K562 (cell line): Measurements from ENCODE around the gene EPS8. TPM values are rescaled to one million over a fixed set of nuclear protein-coding genes. Genes with fewer than 3 reads are reported as not detected.

Experiments used
- ATAC-seq: fragments of 200-7000 bp; cut with Tn5 transposase; 3 replicates; pipeline ENCODE4 v1.9.1; 2020; ENCODE audit warnings: moderate library complexity
- BruUV-seq: library from RNA; stranded (reverse); fragments of 400-500 nt; replicated peaks from 2 replicates; lab custom pipeline; 2021; lab: Mats Ljungman, UMichigan
- CTCF ChIA-PET: fragments of 300-600 bp; formaldehyde crosslinking; extraction: SDS; loops from one replicate; lab custom pipeline; 2021; ENCODE audit warnings: low intra/inter-chr PET ratio; lab: Yijun Ruan, JAX
- POLR2A ChIA-PET: fragments of 300-600, 350-650 bp; sonication (Branson Sonifier 250); formaldehyde crosslinking; extraction: SDS; loops from one replicate; lab custom pipeline; 2021; ENCODE audit warnings: antibody characterized with exemption, inconsistent platforms; lab: Yijun Ruan, JAX
- DNase-seq, 4 experiments: peaks; one replicate each; pipeline versions ENCODE4 v3.0.0 to v3.0.0-alpha.2; 2011 to 2018; ENCODE audit warnings: low spot score in 3 of 4, mixed read lengths in 3 of 4; ENCODE audit errors: extremely low read depth in 1 of 4
- FAIRE-seq: peaks from 2 replicates; lab custom pipeline; 2011; peaks lifted over from hg19 to GRCh38; lab: Jason Lieb, UNC
- H2AFZ ChIP-seq: 2 replicates; pipeline ENCODE4 v1.6.0; 2011; ENCODE audit warnings: low read depth, low read length, control low read depth, inconsistent platforms
- H3K27ac ChIP-seq: fragments of 200-600 bp; 3 replicates; pipeline ENCODE4 v1.8.0; 2011; ENCODE audit warnings: low read depth, mild to moderate bottlenecking, control low read depth, inconsistent platforms, low read length, moderate library complexity, mixed read lengths; ENCODE audit errors: extremely low read depth
- H3K27me3 ChIP-seq, 2 experiments: fragments of 300-600 bp in 1 of 2; 2 replicates in 1 of 2; 3 replicates in 1 of 2; pipeline versions ENCODE4 v1.6.0 to v1.8.0; 2011; ENCODE audit warnings: inconsistent platforms in 2 of 2, low read length in 2 of 2, mild to moderate bottlenecking in 1 of 2, mixed read lengths in 1 of 2, moderate library complexity in 1 of 2; ENCODE audit not compliant: control insufficient read depth in 2 of 2, insufficient read depth in 2 of 2
- H3K36me3 ChIP-seq: fragments of 300-600 bp; 3 replicates; pipeline ENCODE4 v1.8.0; 2011; ENCODE audit warnings: mild to moderate bottlenecking, low read length, inconsistent platforms; ENCODE audit not compliant: control insufficient read depth, insufficient read depth
- H3K4me1 ChIP-seq, 2 experiments: fragments of 200-600 bp in 1 of 2; replicated peaks in 1 of 2; 2 replicates in 1 of 2; 3 replicates in 1 of 2; pipeline versions ENCODE4 v1.5.1 to v1.8.0; 2011; ENCODE audit warnings: inconsistent platforms in 2 of 2, low read length in 2 of 2, mild to moderate bottlenecking in 1 of 2, mixed read lengths in 1 of 2, moderate library complexity in 1 of 2; ENCODE audit not compliant: control insufficient read depth in 2 of 2, insufficient read depth in 2 of 2
- H3K4me2 ChIP-seq: 2 replicates; pipeline ENCODE4 v1.6.1; 2011; ENCODE audit warnings: low read length, control low read depth, inconsistent platforms, mixed read lengths; ENCODE audit not compliant: insufficient read depth
- H3K4me3 ChIP-seq: fragments of 200-600 bp; sonication (generic), shearing (Covaris generic); 2 replicates; pipeline ENCODE4 v1.5.1; 2016; ENCODE audit warnings: control low read depth, inconsistent platforms
- H3K79me2 ChIP-seq: fragments of 200-600 bp; 3 replicates; pipeline ENCODE4 v1.8.0; 2011; ENCODE audit warnings: low read length, inconsistent platforms; ENCODE audit not compliant: control insufficient read depth, insufficient read depth
- H3K9ac ChIP-seq, 2 experiments: 2 replicates each; pipeline versions ENCODE4 v1.6.0 to v1.6.1; 2011; ENCODE audit warnings: low read depth in 2 of 2, low read length in 2 of 2, control low read depth in 1 of 2, inconsistent platforms in 1 of 2, mild to moderate bottlenecking in 1 of 2, mixed read lengths in 1 of 2; ENCODE audit not compliant: insufficient read depth in 1 of 2
- H3K9me1 ChIP-seq: one replicate; pipeline ENCODE4 v1.6.0; 2011; ENCODE audit warnings: inconsistent platforms, mild to moderate bottlenecking, low read length, moderate library complexity; ENCODE audit not compliant: control insufficient read depth, insufficient read depth
- H3K9me3 ChIP-seq: replicated peaks from 2 replicates; pipeline ENCODE4 v1.5.1; 2011; ENCODE audit warnings: low read depth, low read length, inconsistent platforms; ENCODE audit not compliant: control insufficient read depth, insufficient read depth
- H4K20me1 ChIP-seq: replicated peaks from 2 replicates; pipeline ENCODE4 v1.6.1; 2011; ENCODE audit warnings: low read length, inconsistent platforms, mixed read lengths; ENCODE audit not compliant: control insufficient read depth, insufficient read depth
- CBX5 ChIP-seq: IDR thresholded peaks from 2 replicates; pipeline ENCODE4 v1.6.1; 2014; ENCODE audit warnings: low read depth, borderline replicate concordance
- GTF2A2 ChIP-seq: IDR thresholded peaks from 2 replicates; pipeline ENCODE4 v1.6.1; 2016; ENCODE audit warnings: mild to moderate bottlenecking, missing genetic modification characterization, missing compliant biosample characterization
- MTA1 ChIP-seq: fragments of 450-650 bp; IDR thresholded peaks from 2 replicates; pipeline ENCODE4 v1.6.1; 2017; ENCODE audit warnings: borderline replicate concordance
- MTF1 ChIP-seq: fragments of 250-450 bp; sonication (Bioruptor Pico); IDR thresholded peaks from 2 replicates; pipeline ENCODE4 v1.9.0; 2021; ENCODE audit warnings: moderate library complexity, mild to moderate bottlenecking, inconsistent platforms, borderline replicate concordance
- NONO ChIP-seq, 2 experiments: fragments of 200-400 bp in 1 of 2; fragments of 450-650 bp in 1 of 2; formaldehyde crosslinking in 1 of 2; IDR thresholded peaks; 2 replicates each; pipeline ENCODE4 v1.6.1; 2017; ENCODE audit warnings: low read depth in 2 of 2, mild to moderate bottlenecking in 2 of 2, moderate library complexity in 2 of 2, low read length in 1 of 2
- PHTF2 ChIP-seq: fragments of 250-450 bp; sonication (Bioruptor Pico); IDR thresholded peaks from 2 replicates; pipeline ENCODE4 v1.5.0; 2021; ENCODE audit warnings: mild to moderate bottlenecking
- TAF7 ChIP-seq: fragments of 450-650 bp; IDR thresholded peaks from 2 replicates; pipeline ENCODE4 v1.6.1; 2016; ENCODE audit warnings: missing genetic modification characterization, missing compliant biosample characterization
- ZFPM2 ChIP-seq: fragments of 250-450 bp; sonication (Bioruptor Pico); IDR thresholded peaks from 2 replicates; pipeline ENCODE4 v1.5.1; 2022; ENCODE audit warnings: mild to moderate bottlenecking
- ZNF316 ChIP-seq: fragments of 450-650 bp; IDR thresholded peaks from 2 replicates; pipeline ENCODE4 v1.6.1; 2016
- in situ Hi-C: fragments of 300-500 bp; cut with MboI; formaldehyde crosslinking; loops from 4 replicates; pipeline ENCODE4 v1.15.0; 2018; ENCODE audit warnings: inconsistent platforms, mixed read lengths
- intact Hi-C: fragments of 100-400 bp; cut with micrococcal nuclease; formaldehyde crosslinking; loops from 2 replicates; pipeline ENCODE4 v1.14.2; 2022
- polyA plus RNA-seq, 8 experiments: library from polyadenylated mRNA; depleted of rRNA in 4 of 8; stranded (reverse) in 5 of 8; unstranded in 3 of 8; fragments of >200 nt; fragmentation: Nextera tagmentation in 2 of 8; fragmentation: Illumina TruSeq in 1 of 8; extraction: Ambion mirVana in 2 of 8; extraction: Trizol in 1 of 8; gene quantifications; 2 replicates each; pipeline versions ENCODE4 v1.2.1 to v1.2.3, GENCODE V29; 2011 to 2014; ENCODE audit warnings: inconsistent platforms in 1 of 8, missing spikeins in 1 of 8
- total RNA-seq, 7 experiments: library from RNA; depleted of rRNA in 6 of 7; stranded (reverse); fragments of >200 nt in 6 of 7; fragmentation: Illumina TruSeq in 2 of 7; extraction: Trizol in 2 of 7; gene quantifications; 2 replicates each; pipeline versions ENCODE4 v1.2.1 to v1.2.3, GENCODE V29; 2011 to 2021; ENCODE audit warnings: low replicate concordance in 1 of 7
- TF ChIP-seq, protein P1 (sequence below), 2 experiments: IDR thresholded peaks in 1 of 2; conservative IDR thresholded peaks in 1 of 2; 2 replicates each; pipeline ENCODE4 v1.6.1; 2016; ENCODE audit warnings: low read depth in 2 of 2, mild to moderate bottlenecking in 1 of 2, missing compliant biosample characterization in 1 of 2, missing genetic modification characterization in 1 of 2, moderate library complexity in 1 of 2
- TF ChIP-seq, protein P2 (sequence below): sonication (generic); formaldehyde crosslinking; IDR thresholded peaks from 2 replicates; pipeline ENCODE4 v1.8.0; 2023; ENCODE audit warnings: mild to moderate bottlenecking, missing genetic modification reagents
- TF ChIP-seq, protein P3 (sequence below): fragments of 450-650 bp; IDR thresholded peaks from 2 replicates; pipeline ENCODE4 v1.6.1; 2017; ENCODE audit warnings: antibody characterized with exemption, mild to moderate bottlenecking

EPS8 gene
- total and polyA plus RNA-seq, 9 of the 15 experiments (the other 6 are each of a cell fraction or from before 2014, with no cell fraction given) = 0.10 to 1.9 (median 0.33) TPM

DNA sequence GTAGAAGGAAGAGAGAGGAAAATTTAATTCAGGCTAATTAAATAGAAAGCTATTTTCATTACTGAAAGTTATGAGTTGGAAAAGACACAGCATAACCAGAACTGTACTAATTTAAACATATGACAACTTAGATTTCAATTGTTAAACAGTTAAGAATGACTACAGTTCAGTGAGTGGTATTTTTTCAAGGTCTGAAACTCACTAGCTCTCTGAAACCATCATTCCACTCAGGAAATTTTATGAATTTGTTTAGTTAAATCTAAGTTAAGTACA, 62.4 kb downstream of the EPS8 start:
- H2AFZ ChIP-seq = no peak overlapping the region
- H3K9ac ChIP-seq = no peak overlapping the region
- in situ Hi-C loops (no loop called here), intact Hi-C loops (no loop called here)
- ATAC-seq (no peak), DNase-seq (no peak), FAIRE-seq (no peak)
- no peak overlapping the region for H3K27ac ChIP-seq
- no TSS peak for BruUV-seq
- CTCF ChIA-PET = no interaction called here
- no peak overlapping the region for H3K4me3 ChIP-seq
- no peaks in the 10 kb centered on the region for H3K36me3 ChIP-seq
- no peaks in the 10 kb centered on the region for H3K79me2 ChIP-seq
- no peak overlapping the region for H3K4me2 ChIP-seq
- H3K4me1 ChIP-seq = no peaks in the 10 kb centered on the region
- H3K27me3 ChIP-seq = no peaks in the 10 kb centered on the region
- H4K20me1 ChIP-seq = no peaks in the 10 kb centered on the region
- POLR2A ChIA-PET = no interaction called here
- H3K9me3 ChIP-seq = no peaks in the 10 kb centered on the region
- H3K9me1 ChIP-seq = no peaks in the 10 kb centered on the region
- no peak for TF ChIP-seq ZFPM2 (CRISPR knock-in tag)
- no peak for TF ChIP-seq CBX5
- no peak for TF ChIP-seq ZNF316
- TF ChIP-seq NONO (IDR thresholded peaks at IDR 0.05; ENCODE audit: low read depth in 2 of 2, low read length in 1 of 2) = no peak
- TF ChIP-seq, protein P1, sequence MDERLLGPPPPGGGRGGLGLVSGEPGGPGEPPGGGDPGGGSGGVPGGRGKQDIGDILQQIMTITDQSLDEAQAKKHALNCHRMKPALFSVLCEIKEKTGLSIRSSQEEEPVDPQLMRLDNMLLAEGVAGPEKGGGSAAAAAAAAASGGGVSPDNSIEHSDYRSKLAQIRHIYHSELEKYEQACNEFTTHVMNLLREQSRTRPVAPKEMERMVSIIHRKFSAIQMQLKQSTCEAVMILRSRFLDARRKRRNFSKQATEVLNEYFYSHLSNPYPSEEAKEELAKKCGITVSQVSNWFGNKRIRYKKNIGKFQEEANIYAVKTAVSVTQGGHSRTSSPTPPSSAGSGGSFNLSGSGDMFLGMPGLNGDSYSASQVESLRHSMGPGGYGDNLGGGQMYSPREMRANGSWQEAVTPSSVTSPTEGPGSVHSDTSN (CRISPR knock-in tag; IDR thresholded peaks at IDR 0.05; ENCODE audit: low read depth) = no peak
- TF ChIP-seq, protein P1 (tag; conservative IDR thresholded peaks at IDR 0.05; ENCODE audit: low read depth) = no peak
- TF ChIP-seq, protein P2, sequence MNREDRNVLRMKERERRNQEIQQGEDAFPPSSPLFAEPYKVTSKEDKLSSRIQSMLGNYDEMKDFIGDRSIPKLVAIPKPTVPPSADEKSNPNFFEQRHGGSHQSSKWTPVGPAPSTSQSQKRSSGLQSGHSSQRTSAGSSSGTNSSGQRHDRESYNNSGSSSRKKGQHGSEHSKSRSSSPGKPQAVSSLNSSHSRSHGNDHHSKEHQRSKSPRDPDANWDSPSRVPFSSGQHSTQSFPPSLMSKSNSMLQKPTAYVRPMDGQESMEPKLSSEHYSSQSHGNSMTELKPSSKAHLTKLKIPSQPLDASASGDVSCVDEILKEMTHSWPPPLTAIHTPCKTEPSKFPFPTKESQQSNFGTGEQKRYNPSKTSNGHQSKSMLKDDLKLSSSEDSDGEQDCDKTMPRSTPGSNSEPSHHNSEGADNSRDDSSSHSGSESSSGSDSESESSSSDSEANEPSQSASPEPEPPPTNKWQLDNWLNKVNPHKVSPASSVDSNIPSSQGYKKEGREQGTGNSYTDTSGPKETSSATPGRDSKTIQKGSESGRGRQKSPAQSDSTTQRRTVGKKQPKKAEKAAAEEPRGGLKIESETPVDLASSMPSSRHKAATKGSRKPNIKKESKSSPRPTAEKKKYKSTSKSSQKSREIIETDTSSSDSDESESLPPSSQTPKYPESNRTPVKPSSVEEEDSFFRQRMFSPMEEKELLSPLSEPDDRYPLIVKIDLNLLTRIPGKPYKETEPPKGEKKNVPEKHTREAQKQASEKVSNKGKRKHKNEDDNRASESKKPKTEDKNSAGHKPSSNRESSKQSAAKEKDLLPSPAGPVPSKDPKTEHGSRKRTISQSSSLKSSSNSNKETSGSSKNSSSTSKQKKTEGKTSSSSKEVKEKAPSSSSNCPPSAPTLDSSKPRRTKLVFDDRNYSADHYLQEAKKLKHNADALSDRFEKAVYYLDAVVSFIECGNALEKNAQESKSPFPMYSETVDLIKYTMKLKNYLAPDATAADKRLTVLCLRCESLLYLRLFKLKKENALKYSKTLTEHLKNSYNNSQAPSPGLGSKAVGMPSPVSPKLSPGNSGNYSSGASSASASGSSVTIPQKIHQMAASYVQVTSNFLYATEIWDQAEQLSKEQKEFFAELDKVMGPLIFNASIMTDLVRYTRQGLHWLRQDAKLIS (CRISPR knock-in tag) = no peak
- no peak for TF ChIP-seq MTA1
- TF ChIP-seq TAF7 (tag) = no peak
- no peak for TF ChIP-seq PHTF2 (CRISPR knock-in tag)
- TF ChIP-seq MTF1 (CRISPR knock-in tag) = no peak
- TF ChIP-seq, protein P3, sequence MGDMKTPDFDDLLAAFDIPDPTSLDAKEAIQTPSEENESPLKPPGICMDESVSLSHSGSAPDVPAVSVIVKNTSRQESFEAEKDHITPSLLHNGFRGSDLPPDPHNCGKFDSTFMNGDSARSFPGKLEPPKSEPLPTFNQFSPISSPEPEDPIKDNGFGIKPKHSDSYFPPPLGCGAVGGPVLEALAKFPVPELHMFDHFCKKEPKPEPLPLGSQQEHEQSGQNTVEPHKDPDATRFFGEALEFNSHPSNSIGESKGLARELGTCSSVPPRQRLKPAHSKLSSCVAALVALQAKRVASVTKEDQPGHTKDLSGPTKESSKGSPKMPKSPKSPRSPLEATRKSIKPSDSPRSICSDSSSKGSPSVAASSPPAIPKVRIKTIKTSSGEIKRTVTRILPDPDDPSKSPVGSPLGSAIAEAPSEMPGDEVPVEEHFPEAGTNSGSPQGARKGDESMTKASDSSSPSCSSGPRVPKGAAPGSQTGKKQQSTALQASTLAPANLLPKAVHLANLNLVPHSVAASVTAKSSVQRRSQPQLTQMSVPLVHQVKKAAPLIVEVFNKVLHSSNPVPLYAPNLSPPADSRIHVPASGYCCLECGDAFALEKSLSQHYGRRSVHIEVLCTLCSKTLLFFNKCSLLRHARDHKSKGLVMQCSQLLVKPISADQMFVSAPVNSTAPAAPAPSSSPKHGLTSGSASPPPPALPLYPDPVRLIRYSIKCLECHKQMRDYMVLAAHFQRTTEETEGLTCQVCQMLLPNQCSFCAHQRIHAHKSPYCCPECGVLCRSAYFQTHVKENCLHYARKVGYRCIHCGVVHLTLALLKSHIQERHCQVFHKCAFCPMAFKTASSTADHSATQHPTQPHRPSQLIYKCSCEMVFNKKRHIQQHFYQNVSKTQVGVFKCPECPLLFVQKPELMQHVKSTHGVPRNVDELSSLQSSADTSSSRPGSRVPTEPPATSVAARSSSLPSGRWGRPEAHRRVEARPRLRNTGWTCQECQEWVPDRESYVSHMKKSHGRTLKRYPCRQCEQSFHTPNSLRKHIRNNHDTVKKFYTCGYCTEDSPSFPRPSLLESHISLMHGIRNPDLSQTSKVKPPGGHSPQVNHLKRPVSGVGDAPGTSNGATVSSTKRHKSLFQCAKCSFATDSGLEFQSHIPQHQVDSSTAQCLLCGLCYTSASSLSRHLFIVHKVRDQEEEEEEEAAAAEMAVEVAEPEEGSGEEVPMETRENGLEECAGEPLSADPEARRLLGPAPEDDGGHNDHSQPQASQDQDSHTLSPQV = no peak
- no peak for TF ChIP-seq GTF2A2 (tag)
